K562 (cell line): ENCODE measurements around the gene BCL7C. TPM values are rescaled to one million over a fixed set of nuclear protein-coding genes. Genes with fewer than 3 reads are reported as not detected.
A peak's percentile ranks its signal among the peaks of the same experiment; 100 is the strongest.

ENCODE experiments used
- BHLHE40 ChIP-seq: IDR thresholded peaks from 2 replicates; pipeline ENCODE4 v1.6.1; 2011; ENCODE audit warnings: low read length, improper control_type of control experiment
- CBX5 ChIP-seq: IDR thresholded peaks from 2 replicates; pipeline ENCODE4 v1.6.1; 2014; ENCODE audit warnings: low read depth, borderline replicate concordance
- CHCHD3 ChIP-seq: fragments of 250-450 bp; sonication (Bioruptor Pico); IDR thresholded peaks from 2 replicates; pipeline ENCODE4 v2.1.2; 2022; ENCODE audit warnings: mild to moderate bottlenecking
- E2F3 ChIP-seq: fragments of 250-450 bp; sonication (Bioruptor Pico); IDR thresholded peaks from 2 replicates; pipeline ENCODE4 v1.4.0; 2020; ENCODE audit warnings: mild to moderate bottlenecking
- GTF2F1 ChIP-seq: IDR thresholded peaks from 2 replicates; pipeline ENCODE4 v1.6.1; 2011; ENCODE audit warnings: low read depth, low read length, improper control_type of control experiment
- HNRNPK ChIP-seq: fragments of 200-400 bp; formaldehyde crosslinking; IDR thresholded peaks from one replicate; pipeline ENCODE4 v1.6.1; 2018; ENCODE audit warnings: mild to moderate bottlenecking, low read depth, low read length; ENCODE audit not compliant: poor library complexity, severe bottlenecking
- HNRNPUL1 ChIP-seq: fragments of 200-400 bp; formaldehyde crosslinking; IDR thresholded peaks from 2 replicates; pipeline ENCODE4 v1.6.1; 2017; ENCODE audit warnings: low read length
- JUND ChIP-seq, 2 experiments: IDR thresholded peaks; 2 replicates in 1 of 2; 3 replicates in 1 of 2; pipeline ENCODE4 v1.6.1; 2011; ENCODE audit warnings: borderline replicate concordance in 2 of 2, low read depth in 2 of 2, low read length in 2 of 2, improper control_type of control experiment in 1 of 2, missing biosample characterization in 1 of 2, missing genetic modification characterization in 1 of 2, missing genetic modification reagents in 1 of 2
- MAFF ChIP-seq: IDR thresholded peaks from 2 replicates; pipeline ENCODE4 v1.6.1; 2012; ENCODE audit warnings: low read length, improper control_type of control experiment
- NR1H2 ChIP-seq: sonication (generic); formaldehyde crosslinking; IDR thresholded peaks from 2 replicates; pipeline ENCODE4 v1.4.0; 2020; ENCODE audit warnings: mild to moderate bottlenecking, missing genetic modification reagents
- NR4A1 ChIP-seq, 2 experiments: fragments of 250-450 bp in 1 of 2; fragments of 450-650 bp in 1 of 2; sonication (Bioruptor Pico) in 1 of 2; IDR thresholded peaks; 2 replicates each; pipeline versions ENCODE4 v1.4.0 to v1.6.1; 2016 to 2020; ENCODE audit warnings: mild to moderate bottlenecking in 2 of 2, missing compliant biosample characterization in 1 of 2, missing genetic modification characterization in 1 of 2, moderate library complexity in 1 of 2
- PATZ1 ChIP-seq: fragments of 250-450 bp; sonication (Bioruptor Pico); IDR thresholded peaks from 2 replicates; pipeline ENCODE4 v1.5.0; 2020; ENCODE audit warnings: mild to moderate bottlenecking, borderline replicate concordance
- RBFOX2 ChIP-seq: fragments of 200-400 bp; formaldehyde crosslinking; IDR thresholded peaks from 2 replicates; pipeline ENCODE4 v1.6.1; 2017; ENCODE audit warnings: low read depth, mild to moderate bottlenecking, low read length, moderate library complexity
- RFX5 ChIP-seq: IDR thresholded peaks from 2 replicates; pipeline ENCODE4 v1.6.1; 2011; ENCODE audit warnings: low read depth, mild to moderate bottlenecking, improper control_type of control experiment, low read length
- SMC3 ChIP-seq: conservative IDR thresholded peaks from 2 replicates; pipeline ENCODE4 v1.6.1; 2011; ENCODE audit warnings: low read depth, low read length, improper control_type of control experiment; ENCODE audit not compliant: insufficient read depth
- TAF15 ChIP-seq: fragments of 200-400 bp; formaldehyde crosslinking; IDR thresholded peaks from 2 replicates; pipeline ENCODE4 v1.6.1; 2017; ENCODE audit warnings: mild to moderate bottlenecking, low read depth, low read length, moderate library complexity
- ZBTB12 ChIP-seq: fragments of 250-450 bp; sonication (Bioruptor Pico); IDR thresholded peaks from 2 replicates; pipeline ENCODE4 v1.4.0; 2020
- ZKSCAN8 ChIP-seq: fragments of 200-800 bp; sonication (Bioruptor generic); IDR thresholded peaks from 2 replicates; pipeline ENCODE4 v1.6.1; 2016; ENCODE audit warnings: missing genetic modification characterization, missing compliant biosample characterization
- ZNF232 ChIP-seq: sonication (generic); formaldehyde crosslinking; IDR thresholded peaks from 2 replicates; pipeline ENCODE4 v1.8.0; 2022; ENCODE audit warnings: mild to moderate bottlenecking, missing genetic modification reagents
- ZNF239 ChIP-seq: fragments of 250-450 bp; sonication (Bioruptor Pico); IDR thresholded peaks from 2 replicates; pipeline ENCODE4 v1.4.0; 2020; ENCODE audit warnings: mild to moderate bottlenecking
- ZNF395 ChIP-seq: fragments of 200-800 bp; sonication (Bioruptor generic); IDR thresholded peaks from 2 replicates; pipeline ENCODE4 v1.6.1; 2017; ENCODE audit warnings: missing genetic modification characterization, missing compliant biosample characterization
- ZNF444 ChIP-seq: fragments of 250-450 bp; sonication (Bioruptor Pico); IDR thresholded peaks from 2 replicates; pipeline ENCODE4 v1.4.0; 2020; ENCODE audit warnings: mild to moderate bottlenecking, moderate library complexity
- polyA plus RNA-seq, 8 experiments: library from polyadenylated mRNA; depleted of rRNA in 4 of 8; stranded (reverse) in 5 of 8; unstranded in 3 of 8; fragments of >200 nt; fragmentation: Nextera tagmentation in 2 of 8; fragmentation: Illumina TruSeq in 1 of 8; extraction: Ambion mirVana in 2 of 8; extraction: Trizol in 1 of 8; gene quantifications; 2 replicates each; pipeline versions ENCODE4 v1.2.1 to v1.2.3, GENCODE V29; 2011 to 2014; ENCODE audit warnings: inconsistent platforms in 1 of 8, missing spikeins in 1 of 8
- total RNA-seq, 7 experiments: library from RNA; depleted of rRNA in 6 of 7; stranded (reverse); fragments of >200 nt in 6 of 7; fragmentation: Illumina TruSeq in 2 of 7; extraction: Trizol in 2 of 7; gene quantifications; 2 replicates each; pipeline versions ENCODE4 v1.2.1 to v1.2.3, GENCODE V29; 2011 to 2021; ENCODE audit warnings: low replicate concordance in 1 of 7

Gene BCL7C
- total and polyA plus RNA-seq, 9 of the 15 experiments (the other 6 are each of a cell fraction or from before 2014, with no cell fraction given): 1.7 to 85.8 (median 19.6) TPM

- no peak for TF ChIP-seq HNRNPUL1
- no peak for TF ChIP-seq BHLHE40
- TF ChIP-seq ZNF395 (CRISPR knock-in tag): no peak
- no peak for TF ChIP-seq PATZ1
- TF ChIP-seq TAF15: no peak
- no peak for TF ChIP-seq CHCHD3 (CRISPR knock-in tag)
- no peak for TF ChIP-seq ZNF444
- no peak for TF ChIP-seq E2F3 (CRISPR knock-in tag)
- TF ChIP-seq ZNF232: no peak
- no peak for TF ChIP-seq MAFF
- TF ChIP-seq ZBTB12: no peak
- TF ChIP-seq JUND (IDR thresholded peaks at IDR 0.05; ENCODE audit: borderline replicate concordance, low read depth, low read length): 0 out of 2 replicates have a peak, but pooled peaks have one; percentile 5
- TF ChIP-seq JUND (tag; IDR thresholded peaks at IDR 0.05; ENCODE audit: borderline replicate concordance, low read depth, low read length): no peak
- no peak for TF ChIP-seq GTF2F1
- no peak for TF ChIP-seq ZKSCAN8
- no peak for TF ChIP-seq RFX5
- no peak for TF ChIP-seq ZNF239
- TF ChIP-seq RBFOX2: peak; percentile 84
- TF ChIP-seq CBX5: no peak
- TF ChIP-seq NR1H2: no peak
- TF ChIP-seq HNRNPK: no peak
- TF ChIP-seq SMC3: 0 out of 2 replicates have a peak, but pooled peaks have one; percentile 7
- TF ChIP-seq NR4A1 (CRISPR knock-in tag; IDR thresholded peaks at IDR 0.05): no peak
- no peak for TF ChIP-seq NR4A1 (tag; IDR thresholded peaks at IDR 0.05)
These were observed 2.5 kb upstream of the BCL7C start, which contains the start of gene CTF1 (continued) for GRCh38 chr16:30896261-30896888.
